Osteocyte (in vitro differentiated cells): ENCODE measurements around the gene ZNF688. TPM values are rescaled to one million over a fixed set of nuclear protein-coding genes. Genes with fewer than 3 reads are reported as not detected.

Experiments
- DNase-seq: peaks from one replicate; pipeline ENCODE4 v3.0.0; 2021; ENCODE audit warnings: mixed read lengths; ENCODE audit not compliant: unreplicated experiment; ENCODE audit errors: extremely low spot score
- H3K27ac Mint-ChIP-seq: one replicate; pipeline ENCODE4 v1.8.0; 2021; ENCODE audit warnings: mild to moderate bottlenecking, mixed read lengths; ENCODE audit not compliant: unreplicated experiment
- H3K27me3 Mint-ChIP-seq: one replicate; pipeline ENCODE4 v1.8.0; 2021; ENCODE audit warnings: mixed read lengths; ENCODE audit not compliant: unreplicated experiment
- H3K36me3 Mint-ChIP-seq: one replicate; pipeline ENCODE4 v1.8.0; 2021; ENCODE audit warnings: mixed read lengths; ENCODE audit not compliant: unreplicated experiment
- H3K4me1 Mint-ChIP-seq: one replicate; pipeline ENCODE4 v1.8.0; 2021; ENCODE audit warnings: mixed read lengths; ENCODE audit not compliant: unreplicated experiment
- H3K4me3 Mint-ChIP-seq: one replicate; pipeline ENCODE4 v1.8.0; 2021; ENCODE audit warnings: mild to moderate bottlenecking, moderate library complexity, mixed read lengths; ENCODE audit not compliant: unreplicated experiment
- H3K9me3 Mint-ChIP-seq: one replicate; pipeline ENCODE4 v1.8.0; 2021; ENCODE audit warnings: mixed read lengths; ENCODE audit not compliant: unreplicated experiment
- total RNA-seq: library from RNA; stranded (reverse); gene quantifications from 2 replicates; pipeline ENCODE4 v1.2.1, GENCODE V29; 2021
- TF ChIP-seq, protein P1 (sequence below): fragments of 200-600 bp; sonication (generic); IDR thresholded peaks from 2 replicates; pipeline ENCODE4 v1.5.0; 2021; ENCODE audit warnings: antibody characterized with exemption, mild to moderate bottlenecking, moderate library complexity

ZNF688 gene
- total RNA-seq, 1 donor from 2014 or later: 10.9 TPM

DNA sequence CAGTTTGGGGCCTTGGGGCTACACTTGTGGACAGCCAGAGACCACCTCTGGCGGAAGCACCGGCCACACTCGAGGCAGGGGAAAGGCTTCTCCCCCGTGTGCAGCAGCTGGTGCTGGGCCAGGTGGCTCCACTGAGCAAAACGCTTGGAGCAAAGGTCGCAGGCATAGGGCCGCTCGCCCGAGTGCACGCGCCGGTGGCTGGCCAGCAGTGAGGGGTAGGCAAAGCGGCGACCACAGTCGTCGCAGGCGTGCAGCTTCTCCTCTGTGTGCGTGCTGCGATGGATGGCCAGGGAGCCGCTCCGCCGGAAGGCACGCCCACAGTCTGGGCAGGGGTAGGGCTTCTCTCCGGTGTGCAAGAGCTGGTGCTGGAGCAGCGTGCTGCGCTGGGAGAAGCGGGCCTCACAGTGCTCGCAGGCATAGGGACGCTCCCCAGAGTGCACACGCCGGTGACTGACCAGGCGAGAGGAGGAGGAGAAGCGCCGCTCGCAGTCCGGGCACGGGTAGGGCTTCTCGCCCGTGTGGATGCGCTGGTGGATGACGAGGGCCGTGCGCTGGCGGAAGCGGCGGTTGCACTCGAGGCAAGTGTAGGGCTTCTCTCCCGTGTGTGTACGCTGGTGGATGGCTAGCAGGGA is 32.9 kb upstream of the ZNF688 start:
- TF ChIP-seq, protein P1, sequence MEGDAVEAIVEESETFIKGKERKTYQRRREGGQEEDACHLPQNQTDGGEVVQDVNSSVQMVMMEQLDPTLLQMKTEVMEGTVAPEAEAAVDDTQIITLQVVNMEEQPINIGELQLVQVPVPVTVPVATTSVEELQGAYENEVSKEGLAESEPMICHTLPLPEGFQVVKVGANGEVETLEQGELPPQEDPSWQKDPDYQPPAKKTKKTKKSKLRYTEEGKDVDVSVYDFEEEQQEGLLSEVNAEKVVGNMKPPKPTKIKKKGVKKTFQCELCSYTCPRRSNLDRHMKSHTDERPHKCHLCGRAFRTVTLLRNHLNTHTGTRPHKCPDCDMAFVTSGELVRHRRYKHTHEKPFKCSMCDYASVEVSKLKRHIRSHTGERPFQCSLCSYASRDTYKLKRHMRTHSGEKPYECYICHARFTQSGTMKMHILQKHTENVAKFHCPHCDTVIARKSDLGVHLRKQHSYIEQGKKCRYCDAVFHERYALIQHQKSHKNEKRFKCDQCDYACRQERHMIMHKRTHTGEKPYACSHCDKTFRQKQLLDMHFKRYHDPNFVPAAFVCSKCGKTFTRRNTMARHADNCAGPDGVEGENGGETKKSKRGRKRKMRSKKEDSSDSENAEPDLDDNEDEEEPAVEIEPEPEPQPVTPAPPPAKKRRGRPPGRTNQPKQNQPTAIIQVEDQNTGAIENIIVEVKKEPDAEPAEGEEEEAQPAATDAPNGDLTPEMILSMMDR: no peak
- Mint-ChIP-seq H3K27me3 (no peaks in the 10 kb centered on the region), H3K4me3 (no peak overlapping the region), H3K27ac (no peak overlapping the region), H3K4me1 (peaks cover 6% of the 10 kb centered on the region), H3K9me3 (no peaks in the 10 kb centered on the region), H3K36me3 (peaks cover 32% of the 10 kb centered on the region)
- DNase-seq: no peak

DNA sequence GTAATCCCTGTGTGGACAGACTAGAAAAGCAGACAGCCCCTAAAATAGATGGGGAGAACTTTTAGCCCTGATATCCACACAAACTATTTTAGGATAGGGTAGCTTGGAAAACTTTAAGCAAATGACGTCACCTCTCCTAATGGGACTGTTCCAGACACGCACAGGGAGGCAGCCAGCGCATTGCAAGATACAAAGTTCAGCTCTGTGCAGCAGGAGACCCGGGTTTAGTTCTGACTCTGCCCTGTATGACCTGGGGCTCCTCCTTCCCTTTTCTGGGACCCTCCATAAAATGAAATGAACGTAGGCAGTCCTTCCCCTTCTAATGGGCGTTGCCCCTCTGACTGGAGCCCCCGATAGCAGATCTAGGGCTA is 32.4 kb upstream of the ZNF688 start:
- Mint-ChIP-seq H3K4me1 (peaks cover 3% of the 10 kb centered on the region), H3K9me3 (no peaks in the 10 kb centered on the region), H3K27me3 (no peaks in the 10 kb centered on the region), H3K27ac (no peak overlapping the region), H3K36me3 (peaks cover 32% of the 10 kb centered on the region), H3K4me3 (no peak overlapping the region)
- TF ChIP-seq, protein P1: no peak
- DNase-seq: no peak

DNA sequence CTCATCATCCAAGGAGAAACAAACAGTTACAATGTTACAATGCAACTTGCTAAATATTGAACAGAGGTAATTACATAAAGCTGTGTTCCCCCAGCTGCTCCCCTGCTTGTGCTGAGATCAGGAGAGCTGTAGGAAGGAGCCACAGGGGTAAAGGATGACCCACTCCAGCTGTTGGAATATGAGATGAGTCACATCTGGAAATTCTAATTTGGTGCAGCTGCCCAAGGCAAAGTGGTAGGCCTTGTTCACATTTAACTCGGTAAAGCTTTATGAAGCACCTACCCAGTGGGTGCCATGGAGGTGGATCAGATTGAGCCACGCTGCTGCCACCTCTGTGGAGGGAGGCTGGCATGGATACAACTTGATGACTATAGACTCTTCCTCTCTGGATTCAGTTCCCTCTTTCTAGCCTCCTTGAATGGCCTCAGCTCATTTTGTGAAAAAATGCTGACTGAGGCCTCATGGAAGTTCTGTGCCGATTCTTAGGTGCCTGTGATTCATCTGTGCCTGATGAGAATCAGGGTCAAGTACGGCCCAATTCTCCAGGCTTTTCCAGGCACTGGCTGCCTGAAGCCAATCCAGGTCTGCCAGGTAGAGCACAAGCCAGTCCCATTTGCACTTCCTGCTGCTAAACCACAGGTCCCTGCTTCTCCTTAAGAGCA is 31.2 kb upstream of the ZNF688 start:
- peaks cover 32% of the 10 kb centered on the region for H3K36me3 Mint-ChIP-seq
- H3K4me3 Mint-ChIP-seq: no peak overlapping the region
- H3K4me1 Mint-ChIP-seq: no peaks in the 10 kb centered on the region
- TF ChIP-seq, protein P1: no peak
- H3K9me3 Mint-ChIP-seq: no peaks in the 10 kb centered on the region
- H3K27ac Mint-ChIP-seq: no peak overlapping the region
- DNase-seq: no peak
- H3K27me3 Mint-ChIP-seq: no peaks in the 10 kb centered on the region

DNA sequence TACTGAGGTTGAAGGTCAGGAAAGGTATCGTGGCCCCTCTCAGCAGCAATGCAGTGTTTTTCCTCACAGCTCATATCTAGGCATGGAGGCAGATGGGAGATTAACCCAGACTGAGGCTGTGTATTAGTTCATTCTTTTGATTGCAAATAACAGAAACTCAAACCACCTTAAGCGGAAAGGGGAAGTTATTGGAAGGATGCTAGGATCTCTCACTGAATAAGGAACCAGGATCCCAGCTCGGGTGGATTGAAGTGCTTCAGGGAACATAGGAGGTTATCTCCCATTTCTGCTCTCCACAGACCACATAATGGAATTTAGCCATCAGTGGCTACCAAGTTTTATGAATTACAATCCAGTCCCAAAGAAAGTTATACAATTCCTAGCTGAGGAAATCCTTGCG is 30.5 kb upstream of the ZNF688 start:
- Mint-ChIP-seq H3K4me3 (no peak overlapping the region), H3K4me1 (no peaks in the 10 kb centered on the region), H3K9me3 (no peaks in the 10 kb centered on the region), H3K27me3 (no peaks in the 10 kb centered on the region), H3K27ac (no peak overlapping the region), H3K36me3 (peaks cover 28% of the 10 kb centered on the region)
- no peak for DNase-seq
- TF ChIP-seq, protein P1: no peak

DNA sequence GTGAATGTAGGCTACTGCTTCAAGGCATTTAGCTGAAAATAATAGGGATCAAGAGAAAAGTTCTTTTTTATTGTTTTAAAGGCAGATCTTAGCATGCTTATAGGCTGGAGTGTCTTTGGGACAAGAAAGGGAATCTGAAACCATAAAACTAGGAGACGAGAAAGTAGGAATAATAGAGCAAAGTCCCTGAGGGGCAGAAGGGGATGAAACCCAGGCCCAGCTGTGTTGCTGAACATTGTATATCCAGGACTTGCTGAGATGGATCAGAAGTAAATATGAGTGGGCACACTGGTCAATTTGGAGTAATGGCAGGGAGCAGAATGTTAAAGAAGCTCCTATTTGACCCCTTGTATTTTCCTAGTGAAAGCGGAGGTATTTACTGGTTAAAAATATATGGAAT is 29.4 kb upstream of the ZNF688 start:
- no peaks in the 10 kb centered on the region for H3K9me3 Mint-ChIP-seq
- no peak for DNase-seq
- H3K4me3 Mint-ChIP-seq: no peak overlapping the region
- no peaks in the 10 kb centered on the region for H3K27me3 Mint-ChIP-seq
- no peaks in the 10 kb centered on the region for H3K4me1 Mint-ChIP-seq
- H3K36me3 Mint-ChIP-seq: peaks cover 21% of the 10 kb centered on the region
- H3K27ac Mint-ChIP-seq: no peak overlapping the region
- TF ChIP-seq, protein P1: no peak
